ENCODE measurements around the gene FAM117A.

FAM117A gene

GRCh38 chr17:49677933-49678847 lies 85.7 kb downstream of the FAM117A start, which contains the start of gene SPOP:
SPOP (minus strand) TSS chr17:49678097; CDS start chr17:49622810, 55,287 bp downstream.
- Histone ChIP-seq H3K9me3 (ENCODE audit: control insufficient read depth, insufficient read depth, low read depth, low read length) (no peaks in the 10 kb centered on the region), H3K4me1 (ENCODE audit: control insufficient read depth, insufficient read depth, low read length) (peaks cover 15% of the 10 kb centered on the region; the same call in 1 of the 2 replicates), H3K36me3 (ENCODE audit: control insufficient read depth in 2 of 2, insufficient read depth in 1 of 2, low read length in 2 of 2) (peaks cover 12 to 14% of the 10 kb centered on the region in 2 experiments), H3K4me3 (ENCODE audit: low read depth, low read length) (peak within 1 kb of the TSS; percentile 78), H3K27ac (ENCODE audit: extremely low read depth, low read depth, low read length) (peak within 1 kb of the TSS; percentile 70)
- ChIA-PET CTCF (interaction anchor here (0.6 to 2.7 kb wide), 3 partner anchors 17 to 121 kb away, joined by 3 to 10 read pairs (median 4); no protein-coding TSS in a partner anchor), POLR2A (interaction anchor here (0.8 to 1.0 kb wide), 4 partner anchors 14 to 88 kb away, joined by 3 to 17 read pairs (median 8); partner anchors contain the start of gene FAM117A)
- TF ChIP-seq YY2 (tag by site-specific recombination; IDR thresholded peaks at IDR 0.05) (peak; percentile 86), ZFHX2 (tag by site-specific recombination; conservative IDR thresholded peaks at IDR 0.05) (peak; percentile 59), ZNF670 (tag by site-specific recombination; IDR thresholded peaks at IDR 0.05; ENCODE audit: low read depth) (no peak), REPIN1 (tag by site-specific recombination; IDR thresholded peaks at IDR 0.05; ENCODE audit: low read depth) (no peak), ZSCAN16 (tag by site-specific recombination; IDR thresholded peaks at IDR 0.05) (no peak), ZNF280C (tag by site-specific recombination; IDR thresholded peaks at IDR 0.05) (no peak), ZNF76 (tag by site-specific recombination; IDR thresholded peaks at IDR 0.05; ENCODE audit: borderline replicate concordance, low read depth) (peak; percentile 59; the same call in 1 of the 2 replicates), ZNF629 (tag by site-specific recombination; IDR thresholded peaks at IDR 0.05) (peak; percentile 96), ZNF211 (tag by site-specific recombination; IDR thresholded peaks at IDR 0.05; ENCODE audit: low read depth) (no peak), ZNF2 (tag by site-specific recombination; IDR thresholded peaks at IDR 0.05) (peak; percentile 84; the same call in 1 of the 2 replicates), ZNF362 (tag by site-specific recombination; IDR thresholded peaks at IDR 0.05) (no peak), ELK4 (IDR thresholded peaks at IDR 0.05; ENCODE audit: borderline replicate concordance, low read depth, low read length) (no peak), ZBTB7A (tag by site-specific recombination; IDR thresholded peaks at IDR 0.05; ENCODE audit: low read depth) (0 out of 2 replicates have a peak, but pooled peaks have one; percentile 24), KLF1 (tag by site-specific recombination; IDR thresholded peaks at IDR 0.05) (peak; percentile 86), ZNF585B (tag by site-specific recombination; IDR thresholded peaks at IDR 0.05) (no peak), ZNF513 (tag by site-specific recombination; IDR thresholded peaks at IDR 0.05) (no peak), ZNF843 (tag by site-specific recombination; IDR thresholded peaks at IDR 0.05) (peak; percentile 86), ZNF580 (tag by site-specific recombination; IDR thresholded peaks at IDR 0.05) (peak; percentile 9; the same call in 1 of the 2 replicates), EGR2 (tag by site-specific recombination; IDR thresholded peaks at IDR 0.05; ENCODE audit: low read depth) (peak; percentile 9; the same call in 1 of the 2 replicates), ZNF571 (tag by site-specific recombination; IDR thresholded peaks at IDR 0.05) (no peak), ZNF639 (tag by site-specific recombination; IDR thresholded peaks at IDR 0.05) (peak; percentile 96)
- TF ChIP-seq, protein P1, sequence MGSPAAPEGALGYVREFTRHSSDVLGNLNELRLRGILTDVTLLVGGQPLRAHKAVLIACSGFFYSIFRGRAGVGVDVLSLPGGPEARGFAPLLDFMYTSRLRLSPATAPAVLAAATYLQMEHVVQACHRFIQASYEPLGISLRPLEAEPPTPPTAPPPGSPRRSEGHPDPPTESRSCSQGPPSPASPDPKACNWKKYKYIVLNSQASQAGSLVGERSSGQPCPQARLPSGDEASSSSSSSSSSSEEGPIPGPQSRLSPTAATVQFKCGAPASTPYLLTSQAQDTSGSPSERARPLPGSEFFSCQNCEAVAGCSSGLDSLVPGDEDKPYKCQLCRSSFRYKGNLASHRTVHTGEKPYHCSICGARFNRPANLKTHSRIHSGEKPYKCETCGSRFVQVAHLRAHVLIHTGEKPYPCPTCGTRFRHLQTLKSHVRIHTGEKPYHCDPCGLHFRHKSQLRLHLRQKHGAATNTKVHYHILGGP (tag by site-specific recombination; IDR thresholded peaks at IDR 0.05), result no peak
- TF ChIP-seq, protein P2, sequence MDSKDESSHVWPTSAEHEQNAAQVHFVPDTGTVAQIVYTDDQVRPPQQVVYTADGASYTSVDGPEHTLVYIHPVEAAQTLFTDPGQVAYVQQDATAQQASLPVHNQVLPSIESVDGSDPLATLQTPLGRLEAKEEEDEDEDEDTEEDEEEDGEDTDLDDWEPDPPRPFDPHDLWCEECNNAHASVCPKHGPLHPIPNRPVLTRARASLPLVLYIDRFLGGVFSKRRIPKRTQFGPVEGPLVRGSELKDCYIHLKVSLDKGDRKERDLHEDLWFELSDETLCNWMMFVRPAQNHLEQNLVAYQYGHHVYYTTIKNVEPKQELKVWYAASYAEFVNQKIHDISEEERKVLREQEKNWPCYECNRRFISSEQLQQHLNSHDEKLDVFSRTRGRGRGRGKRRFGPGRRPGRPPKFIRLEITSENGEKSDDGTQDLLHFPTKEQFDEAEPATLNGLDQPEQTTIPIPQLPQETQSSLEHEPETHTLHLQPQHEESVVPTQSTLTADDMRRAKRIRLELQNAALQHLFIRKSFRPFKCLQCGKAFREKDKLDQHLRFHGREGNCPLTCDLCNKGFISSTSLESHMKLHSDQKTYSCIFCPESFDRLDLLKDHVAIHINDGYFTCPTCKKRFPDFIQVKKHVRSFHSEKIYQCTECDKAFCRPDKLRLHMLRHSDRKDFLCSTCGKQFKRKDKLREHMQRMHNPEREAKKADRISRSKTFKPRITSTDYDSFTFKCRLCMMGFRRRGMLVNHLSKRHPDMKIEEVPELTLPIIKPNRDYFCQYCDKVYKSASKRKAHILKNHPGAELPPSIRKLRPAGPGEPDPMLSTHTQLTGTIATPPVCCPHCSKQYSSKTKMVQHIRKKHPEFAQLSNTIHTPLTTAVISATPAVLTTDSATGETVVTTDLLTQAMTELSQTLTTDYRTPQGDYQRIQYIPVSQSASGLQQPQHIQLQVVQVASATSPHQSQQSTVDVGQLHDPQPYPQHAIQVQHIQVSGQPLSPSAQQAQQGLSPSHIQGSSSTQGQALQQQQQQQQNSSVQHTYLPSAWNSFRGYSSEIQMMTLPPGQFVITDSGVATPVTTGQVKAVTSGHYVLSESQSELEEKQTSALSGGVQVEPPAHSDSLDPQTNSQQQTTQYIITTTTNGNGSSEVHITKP (tag by site-specific recombination; IDR thresholded peaks at IDR 0.05), result peak; percentile 80
